ENCODE results near the gene KLRD1. TPM values are rescaled to one million over a fixed set of nuclear protein-coding genes. Genes with fewer than 3 reads are reported as not detected.

KLRD1 gene
- total and polyA plus RNA-seq, 2 of the 4 experiments (the other 2 are of a cell fraction) = under 0.01 TPM

DNA sequence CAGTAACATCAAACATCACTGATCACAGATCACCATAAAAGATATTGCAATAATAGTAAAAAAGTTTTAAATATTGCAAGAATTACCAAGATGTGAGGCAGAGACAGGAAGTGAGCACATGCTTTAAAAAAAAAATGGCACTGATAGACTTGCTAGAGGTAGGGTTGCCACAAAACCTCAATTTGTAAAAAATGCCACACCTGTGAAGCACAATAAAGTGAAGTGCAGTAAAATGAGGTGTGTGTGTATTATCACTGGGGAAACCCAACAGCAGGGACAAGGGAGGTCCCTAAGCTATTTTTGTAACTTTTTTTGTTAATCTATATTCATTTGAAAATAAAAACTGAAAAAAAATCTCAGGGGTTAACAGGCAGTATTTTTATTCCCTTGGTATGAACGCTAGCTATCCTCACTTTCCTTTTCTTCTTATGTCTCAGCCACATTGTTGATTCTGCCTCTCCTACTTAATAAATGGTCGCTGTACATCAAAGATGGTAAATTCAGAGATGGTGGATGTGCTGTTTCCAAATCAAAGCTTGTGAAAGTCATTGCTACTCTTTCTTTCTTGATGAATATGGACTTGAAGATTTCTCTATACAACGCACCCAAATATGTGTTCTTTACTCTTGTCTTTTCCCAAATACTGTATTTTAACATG lies 14.0 kb upstream of the KLRD1 start:
- H3K9me1 ChIP-seq (ENCODE audit: insufficient read depth, low read length) = no peaks in the 10 kb centered on the region
- in situ Hi-C loops (cut with MboI; ENCODE audit: low sequenced_read_pairs) (no loop called here), dilution Hi-C loops (cut with HindIII; ENCODE audit: low sequenced_read_pairs, unreplicated experiment) (no loop called here), intact Hi-C loops (cut with micrococcal nuclease) (no loop called here)
- peaks cover 17% of the 10 kb centered on the region for H3K27me3 ChIP-seq (ENCODE audit: control insufficient read depth, insufficient read depth, low read length)
- no peak overlapping the region for H2BK15ac ChIP-seq (ENCODE audit: low read depth, low read length)
- WGBS, 2 experiments (ENCODE audit: extremely low coverage in 2 of 2, insufficient read length in 1 of 2) = no CpG with 5 or more reads among the region's 3 CpGs
- no peaks in the 10 kb centered on the region for H3K4me1 ChIP-seq (ENCODE audit: control insufficient read depth, insufficient read depth, low read length)
- TF ChIP-seq MAFK (IDR thresholded peaks at IDR 0.05; ENCODE audit: low read depth, low read length) (no peak), RAD21 (IDR thresholded peaks at IDR 0.05; ENCODE audit: low read length) (no peak), ELK1 (IDR thresholded peaks at IDR 0.05; ENCODE audit: borderline replicate concordance, low read depth, low read length) (no peak), FOS (IDR thresholded peaks at IDR 0.05; ENCODE audit: low read depth, low read length) (no peak), NFE2L2 (IDR thresholded peaks at IDR 0.05; ENCODE audit: low read depth, low read length) (no peak), MXI1 (IDR thresholded peaks at IDR 0.05; ENCODE audit: borderline replicate concordance, low read depth, low read length) (no peak), RCOR1 (IDR thresholded peaks at IDR 0.05; ENCODE audit: insufficient replicate concordance, low read length) (no peak), CEBPB (IDR thresholded peaks at IDR 0.05; ENCODE audit: low read depth, low read length) (no peak), MAZ (IDR thresholded peaks at IDR 0.05; ENCODE audit: borderline replicate concordance, low read depth, low read length) (no peak), POLR2A (IDR thresholded peaks at IDR 0.05; ENCODE audit: low read depth, low read length) (no peak), SMC3 (IDR thresholded peaks at IDR 0.05; ENCODE audit: low read depth, low read length) (no peak), RFX5 (IDR thresholded peaks at IDR 0.05; ENCODE audit: low read depth, low read length) (no peak), BHLHE40 (IDR thresholded peaks at IDR 0.05; ENCODE audit: low read depth, low read length) (no peak), CHD1 (IDR thresholded peaks at IDR 0.05; ENCODE audit: low read depth, low read length) (no peak), CTCF (conservative IDR thresholded peaks at IDR 0.05; ENCODE audit: low read depth, low read length) (no peak)
- TF ChIP-seq, protein P1, sequence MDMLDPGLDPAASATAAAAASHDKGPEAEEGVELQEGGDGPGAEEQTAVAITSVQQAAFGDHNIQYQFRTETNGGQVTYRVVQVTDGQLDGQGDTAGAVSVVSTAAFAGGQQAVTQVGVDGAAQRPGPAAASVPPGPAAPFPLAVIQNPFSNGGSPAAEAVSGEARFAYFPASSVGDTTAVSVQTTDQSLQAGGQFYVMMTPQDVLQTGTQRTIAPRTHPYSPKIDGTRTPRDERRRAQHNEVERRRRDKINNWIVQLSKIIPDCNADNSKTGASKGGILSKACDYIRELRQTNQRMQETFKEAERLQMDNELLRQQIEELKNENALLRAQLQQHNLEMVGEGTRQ (IDR thresholded peaks at IDR 0.05; ENCODE audit: low read depth, low read length) = no peak
- H3K79me1 ChIP-seq (ENCODE audit: low read depth in 1 of 2, low read length in 2 of 2) = no peaks in the 10 kb centered on the region
- CTCF ChIA-PET = no interaction called here
- H3K14ac ChIP-seq (replicated peaks; ENCODE audit: low read depth, low read length) = no peak overlapping the region
- no peak overlapping the region for H4K8ac ChIP-seq (ENCODE audit: low read depth in 2 of 2, low read length in 2 of 2)
- H3K18ac ChIP-seq (ENCODE audit: low read depth, low read length) = no peak overlapping the region
- H3K9me3 ChIP-seq (ENCODE audit: control insufficient read depth, insufficient read depth, low read length) = no peaks in the 10 kb centered on the region
- no peak overlapping the region for H3K4me3 ChIP-seq (ENCODE audit: insufficient read depth, low read depth, low read length)
- H4K5ac ChIP-seq (ENCODE audit: low read depth, low read length) = no peak overlapping the region
- no peak overlapping the region for H3K56ac ChIP-seq (ENCODE audit: extremely low read depth, insufficient read depth, low read length)
- no peak overlapping the region for H2AFZ ChIP-seq (replicated peaks; ENCODE audit: low read length, poor library complexity)
- DNase-seq = no peak
- H4K20me1 ChIP-seq (ENCODE audit: insufficient read depth, low read length) = no peaks in the 10 kb centered on the region
- H2BK5ac ChIP-seq (ENCODE audit: low read depth, low read length, poor library complexity, severe bottlenecking) = no peak overlapping the region
- H2AK5ac ChIP-seq (ENCODE audit: low read depth, low read length) = no peak overlapping the region
- POLR2A ChIA-PET (ENCODE audit: unreplicated experiment) = no interaction called here
- no peak overlapping the region for H4K91ac ChIP-seq (ENCODE audit: insufficient read depth, low read depth, low read length)
- no peak overlapping the region for H2BK20ac ChIP-seq (ENCODE audit: low read depth, low read length)
- H3K36me3 ChIP-seq (ENCODE audit: control insufficient read depth, insufficient read depth, low read length) = no peaks in the 10 kb centered on the region
- BruUV-seq (replicated peaks) = no TSS peak
- H3K27ac ChIP-seq (ENCODE audit: insufficient read depth, low read length) = no peak overlapping the region
- no peak overlapping the region for H3K4ac ChIP-seq (ENCODE audit: low read depth, low read length)
- no peak for ATAC-seq (ENCODE audit: low read depth)
- H3K9ac ChIP-seq (ENCODE audit: low read depth, low read length) = no peak overlapping the region
- no peak overlapping the region for H3K23ac ChIP-seq (ENCODE audit: low read depth, low read length)
- no peak overlapping the region for H2AK9ac ChIP-seq (replicated peaks; ENCODE audit: low read depth, low read length, poor library complexity)
- H2BK120ac ChIP-seq (ENCODE audit: low read depth, low read length) = no peak overlapping the region
- H3K4me2 ChIP-seq (ENCODE audit: low read depth, low read length) = no peak overlapping the region
